Right lobe of liver (tissue), 6 donors: ENCODE data around the gene CD7. TPM values are rescaled to one million over a fixed set of nuclear protein-coding genes. Genes with fewer than 3 reads are reported as not detected.
"Not testable (repeated sequence)": the region's sequence is repeated elsewhere in the genome, so short reads cannot be mapped to it uniquely, and the experiment has no call there.

ENCODE experiments used
- ATAC-seq, 4 donors: fragments of 200-7000 bp; cut with Tn5 transposase; one replicate each; pipeline ENCODE4 v1.9.1; 2020; ENCODE audit warnings: mild to moderate bottlenecking in 4 of 4, moderate library complexity in 4 of 4
- DNase-seq, 3 donors: peaks; one replicate each; pipeline ENCODE4 v3.0.0-alpha.2; 2020
- H3K27ac ChIP-seq, 3 donors: fragments of 200-600 bp; one replicate each; pipeline ENCODE4 v1.8.0; 2022
- H3K27me3 ChIP-seq, 2 donors: fragments of 200-600 bp; one replicate each; pipeline ENCODE4 v1.8.0; 2022
- H3K36me3 ChIP-seq, 4 donors: fragments of 200-600 bp; sonication (generic) in 1 of 4; one replicate each; pipeline versions ENCODE4 v1.5.1 to v1.8.0; 2017 to 2022; ENCODE audit warnings: control low read depth in 1 of 4
- H3K4me1 ChIP-seq, 4 donors: fragments of 200-600 bp; sonication (generic) in 1 of 4; one replicate each; pipeline versions ENCODE4 v1.5.1 to v1.8.0; 2017 to 2022; ENCODE audit warnings: control low read depth in 1 of 4
- H3K4me3 ChIP-seq, 3 donors: fragments of 200-600 bp; one replicate each; pipeline ENCODE4 v1.8.0; 2022
- H3K9me3 ChIP-seq, 4 donors: fragments of 200-600 bp; sonication (generic) in 1 of 4; one replicate each; pipeline versions ENCODE4 v1.5.1 to v1.8.0; 2017 to 2022; ENCODE audit warnings: control low read depth in 1 of 4
- CTCF ChIP-seq, 4 donors: fragments of 200-600 bp in 3 of 4; fragments of 450-650 bp in 1 of 4; IDR thresholded peaks; one replicate each; pipeline versions ENCODE4 v1.5.1 to v1.8.0; 2016 to 2022; ENCODE audit warnings: antibody characterized with exemption in 4 of 4, mild to moderate bottlenecking in 2 of 4
- POLR2A ChIP-seq: fragments of 450-650 bp; IDR thresholded peaks from one replicate; pipeline ENCODE4 v1.6.1; 2017; ENCODE audit warnings: antibody characterized with exemption, mild to moderate bottlenecking
- WGBS: methylation state at CpG from one replicate; pipeline ENCODE4 v1.1.6; 2018; ENCODE audit warnings: low coverage, low lambda C conversion rate; ENCODE audit not compliant: insufficient coverage; ENCODE audit errors: missing lambda C conversion rate; 5-methylcytosine and 5-hydroxymethylcytosine counted together
- intact Hi-C, 2 donors: fragments of 100-400 bp; cut with DNase I; formaldehyde crosslinking; loops; one replicate each; pipeline versions ENCODE4 v1.11.2 to v1.14.1; 2022
- total RNA-seq, 6 experiments: library from RNA; depleted of rRNA in 2 of 6; stranded (reverse); fragments of >200 nt in 2 of 6; fragmentation: NEBNext Ultra II Directional in 3 of 6; extraction: Animal tissue kit (Norgen Biotek cat#: 25700) in 3 of 6; gene quantifications; one replicate each; pipeline versions ENCODE4 v1.1.0 to v1.2.4, GENCODE V29; 2016 to 2023
- donor health status: DM: no; HTN: yes; CAD: no.
- donor health status: DM: no; HTN: no; CAD: no.
- donor health status: DM: no; HTN: no; CAD: no.
- donor health status: DM: no; HTN: yes; CAD: no.
- donor health status: DM: no; HTN: yes; CAD: no.

CD7 gene
- total RNA-seq, 6 experiments from 2014 or later: 0.31 to 3.2 (median 1.3) TPM

GRCh38 chr17:82350182-82351030 lies 33.0 kb upstream of the CD7 start:
- ATAC-seq (no peak), DNase-seq (no peak)
- TF ChIP-seq POLR2A: no peak
- TF ChIP-seq CTCF (IDR thresholded peaks at IDR 0.05): no peak
- Histone ChIP-seq H3K27me3 (no peaks in the 10 kb centered on the region), H3K4me3 (no peak overlapping the region), H3K27ac (no peak overlapping the region), H3K9me3 (no peaks in the 10 kb centered on the region), H3K36me3 (no peaks in the 10 kb centered on the region), H3K4me1 (peaks cover 0 to 5% (median 0%) of the 10 kb centered on the region in 4 donors)
- intact Hi-C loops: loop anchor here (10.0 kb wide), 3 partner anchors 64 to 204 kb away; partner anchors contain the start of genes HEXD (in 1 of the 2) and OGFOD3 (in 1 of the 2)
- WGBS: no CpG with 5 or more reads among the region's 28 CpGs

GRCh38 chr17:82349287-82349701 lies 31.9 kb upstream of the CD7 start:
- Histone ChIP-seq H3K27ac (no peak overlapping the region), H3K36me3 (no peaks in the 10 kb centered on the region), H3K27me3 (no peaks in the 10 kb centered on the region), H3K4me3 (no peak overlapping the region), H3K9me3 (no peaks in the 10 kb centered on the region), H3K4me1 (peaks cover 0 to 5% (median 0%) of the 10 kb centered on the region in 4 donors)
- TF ChIP-seq CTCF (IDR thresholded peaks at IDR 0.05) (no peak), POLR2A (no peak)
- intact Hi-C loops: no loop called here
- 36% methylated on average over 5 of the region's 11 CpGs for WGBS
- ATAC-seq (no peak), DNase-seq (peak in 1 of 3 donors; percentile 37)

GRCh38 chr17:82348866-82349265 lies 31.5 kb upstream of the CD7 start:
- no peak overlapping the region for H3K4me3 ChIP-seq
- no peaks in the 10 kb centered on the region for H3K36me3 ChIP-seq
- 65% methylated on average over 9 of the region's 11 CpGs for WGBS
- H3K9me3 ChIP-seq: no peaks in the 10 kb centered on the region
- TF ChIP-seq CTCF (IDR thresholded peaks at IDR 0.05): no peak
- TF ChIP-seq POLR2A: no peak
- H3K27ac ChIP-seq: no peak overlapping the region
- H3K27me3 ChIP-seq: no peaks in the 10 kb centered on the region
- peaks cover 0 to 5% (median 0%) of the 10 kb centered on the region in 4 donors for H3K4me1 ChIP-seq
- intact Hi-C loops: no loop called here
- ATAC-seq: no peak
- no peak for DNase-seq

GRCh38 chr17:82348434-82348833 lies 31.0 kb upstream of the CD7 start:
- Histone ChIP-seq H3K4me1 (peaks cover 0 to 5% (median 0%) of the 10 kb centered on the region in 4 donors), H3K4me3 (no peak overlapping the region), H3K9me3 (no peaks in the 10 kb centered on the region), H3K27me3 (no peaks in the 10 kb centered on the region), H3K27ac (no peak overlapping the region), H3K36me3 (no peaks in the 10 kb centered on the region)
- TF ChIP-seq CTCF (IDR thresholded peaks at IDR 0.05) (no peak), POLR2A (no peak)
- intact Hi-C loops: no loop called here
- DNase-seq (peak in 1 of 3 donors; percentile 34), ATAC-seq (no peak)
- 37% methylated on average over 3 of the region's 9 CpGs for WGBS

- DNase-seq, ATAC-seq, H3K4me3 ChIP-seq, H3K36me3 ChIP-seq, intact Hi-C loops, H3K9me3 ChIP-seq, H3K4me1 ChIP-seq, H3K27ac ChIP-seq, H3K27me3 ChIP-seq: not testable (repeated sequence)
- 87% methylated on average over 11 of the region's 11 CpGs for WGBS
Observed at GRCh38 chr17:82347994-82348393, 30.6 kb upstream of the CD7 start.
